AG04450 (cell line): ENCODE measurements around the gene DIP2C. TPM values are rescaled to one million over a fixed set of nuclear protein-coding genes. Genes with fewer than 3 reads are reported as not detected.

Source experiments
- CTCF ChIA-PET: fragments of 300-600, 350-600 bp; formaldehyde crosslinking; extraction: SDS; loops from one replicate; lab custom pipeline; 2022; ENCODE audit warnings: antibody characterized with exemption, inconsistent platforms; lab: Charles Lee
- POLR2A ChIA-PET: fragments of 350-600 bp; formaldehyde crosslinking; extraction: SDS; loops from one replicate; lab custom pipeline; 2021; ENCODE audit warnings: antibody characterized with exemption, inconsistent platforms; lab: Yijun Ruan, JAX
- DNase-seq: peaks from one replicate; pipeline ENCODE4 v3.0.0-alpha.2; 2011; ENCODE audit warnings: low read depth, low spot score
- H3K27ac ChIP-seq: one replicate; pipeline ENCODE4 v1.5.1; 2012; ENCODE audit warnings: low read depth, low read length, control low read depth
- H3K27me3 ChIP-seq: one replicate; pipeline ENCODE4 v1.6.0; 2012; ENCODE audit warnings: low read length; ENCODE audit not compliant: control insufficient read depth, insufficient read depth
- H3K4me3 ChIP-seq: 2 replicates; pipeline ENCODE4 v1.5.1; 2011; ENCODE audit warnings: mild to moderate bottlenecking, low read depth, low read length, control low read depth
- H3K9me3 ChIP-seq: 2 replicates; pipeline ENCODE4 v1.5.1; 2012; ENCODE audit warnings: low read length; ENCODE audit not compliant: control insufficient read depth, insufficient read depth
- polyA plus RNA-seq: library from polyadenylated mRNA; depleted of rRNA; stranded (reverse); fragments of >200 nt; gene quantifications from 2 replicates; pipeline ENCODE4 v1.2.3, GENCODE V29; 2011
- TF ChIP-seq, protein P1 (sequence below): IDR thresholded peaks from 2 replicates; pipeline ENCODE4 v1.5.1; 2011; ENCODE audit warnings: low read depth, low read length, control low read depth, inconsistent platforms

Gene DIP2C
- polyA plus RNA-seq, 1 experiment = 9.6 TPM

DNA sequence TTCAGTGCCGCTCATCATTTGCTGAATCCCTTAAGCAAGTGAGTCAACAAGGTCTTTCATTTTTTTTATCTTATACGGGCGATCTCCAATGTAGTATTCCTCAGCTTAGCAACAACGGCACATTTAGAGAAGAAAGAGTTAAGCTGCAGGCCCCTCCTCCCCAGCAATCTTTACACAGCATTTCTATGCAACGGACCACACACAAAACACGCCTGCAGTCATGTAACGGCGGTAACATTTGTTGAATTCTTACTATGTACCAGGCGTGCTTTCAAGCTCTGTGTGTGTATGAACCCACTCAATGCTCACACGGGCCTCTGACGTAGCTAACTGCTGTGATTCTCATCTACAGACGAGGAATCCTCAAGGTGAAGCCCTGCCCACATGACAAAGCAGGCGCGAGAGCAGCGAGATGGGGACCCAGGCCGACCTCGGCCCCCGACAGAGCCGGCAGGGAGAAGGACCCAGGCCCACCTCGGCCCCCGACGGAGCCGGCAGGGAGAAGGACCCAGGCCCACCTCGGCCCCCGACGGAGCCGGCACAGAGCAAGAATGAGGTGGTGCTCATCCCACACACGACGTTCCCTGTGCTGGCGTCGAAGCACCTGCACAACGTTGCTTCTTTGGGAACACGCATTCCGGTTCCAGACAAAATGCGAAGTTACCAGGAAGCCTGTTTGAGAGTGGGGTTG lies 313.5 kb downstream of the DIP2C start:
- DNase-seq = no peak
- ChIA-PET CTCF (no interaction called here), POLR2A (no interaction called here)
- Histone ChIP-seq H3K4me3 (no peak overlapping the region), H3K27me3 (no peaks in the 10 kb centered on the region), H3K27ac (no peak overlapping the region), H3K9me3 (peaks cover 4% of the 10 kb centered on the region; the same call in 1 of the 2 replicates)
- TF ChIP-seq, protein P1, sequence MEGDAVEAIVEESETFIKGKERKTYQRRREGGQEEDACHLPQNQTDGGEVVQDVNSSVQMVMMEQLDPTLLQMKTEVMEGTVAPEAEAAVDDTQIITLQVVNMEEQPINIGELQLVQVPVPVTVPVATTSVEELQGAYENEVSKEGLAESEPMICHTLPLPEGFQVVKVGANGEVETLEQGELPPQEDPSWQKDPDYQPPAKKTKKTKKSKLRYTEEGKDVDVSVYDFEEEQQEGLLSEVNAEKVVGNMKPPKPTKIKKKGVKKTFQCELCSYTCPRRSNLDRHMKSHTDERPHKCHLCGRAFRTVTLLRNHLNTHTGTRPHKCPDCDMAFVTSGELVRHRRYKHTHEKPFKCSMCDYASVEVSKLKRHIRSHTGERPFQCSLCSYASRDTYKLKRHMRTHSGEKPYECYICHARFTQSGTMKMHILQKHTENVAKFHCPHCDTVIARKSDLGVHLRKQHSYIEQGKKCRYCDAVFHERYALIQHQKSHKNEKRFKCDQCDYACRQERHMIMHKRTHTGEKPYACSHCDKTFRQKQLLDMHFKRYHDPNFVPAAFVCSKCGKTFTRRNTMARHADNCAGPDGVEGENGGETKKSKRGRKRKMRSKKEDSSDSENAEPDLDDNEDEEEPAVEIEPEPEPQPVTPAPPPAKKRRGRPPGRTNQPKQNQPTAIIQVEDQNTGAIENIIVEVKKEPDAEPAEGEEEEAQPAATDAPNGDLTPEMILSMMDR = no peak

DNA sequence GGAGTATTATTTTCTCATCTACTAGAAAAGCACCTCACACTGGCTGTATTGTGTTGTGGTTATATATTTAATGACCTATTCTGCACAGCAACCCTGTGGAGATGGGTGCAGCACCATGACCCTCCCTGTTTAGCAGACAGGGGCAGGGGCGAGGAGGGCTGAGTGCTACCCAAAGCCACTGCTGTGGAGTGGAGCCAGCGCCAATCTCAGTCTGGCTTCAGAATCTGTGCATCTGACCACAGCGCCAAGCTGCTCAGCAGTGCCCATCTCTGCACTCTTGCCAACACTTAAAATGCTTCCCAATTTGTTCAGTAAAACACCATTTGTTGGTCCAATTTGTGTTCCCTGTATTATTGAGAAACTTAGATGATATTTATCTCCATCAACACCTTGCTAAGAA lies 315.1 kb downstream of the DIP2C start:
- no peak for DNase-seq
- ChIA-PET POLR2A (no interaction called here), CTCF (no interaction called here)
- Histone ChIP-seq H3K4me3 (no peak overlapping the region), H3K27me3 (no peaks in the 10 kb centered on the region), H3K27ac (no peak overlapping the region), H3K9me3 (peaks cover 4% of the 10 kb centered on the region; the same call in 1 of the 2 replicates)
- TF ChIP-seq, protein P1 = no peak

DNA sequence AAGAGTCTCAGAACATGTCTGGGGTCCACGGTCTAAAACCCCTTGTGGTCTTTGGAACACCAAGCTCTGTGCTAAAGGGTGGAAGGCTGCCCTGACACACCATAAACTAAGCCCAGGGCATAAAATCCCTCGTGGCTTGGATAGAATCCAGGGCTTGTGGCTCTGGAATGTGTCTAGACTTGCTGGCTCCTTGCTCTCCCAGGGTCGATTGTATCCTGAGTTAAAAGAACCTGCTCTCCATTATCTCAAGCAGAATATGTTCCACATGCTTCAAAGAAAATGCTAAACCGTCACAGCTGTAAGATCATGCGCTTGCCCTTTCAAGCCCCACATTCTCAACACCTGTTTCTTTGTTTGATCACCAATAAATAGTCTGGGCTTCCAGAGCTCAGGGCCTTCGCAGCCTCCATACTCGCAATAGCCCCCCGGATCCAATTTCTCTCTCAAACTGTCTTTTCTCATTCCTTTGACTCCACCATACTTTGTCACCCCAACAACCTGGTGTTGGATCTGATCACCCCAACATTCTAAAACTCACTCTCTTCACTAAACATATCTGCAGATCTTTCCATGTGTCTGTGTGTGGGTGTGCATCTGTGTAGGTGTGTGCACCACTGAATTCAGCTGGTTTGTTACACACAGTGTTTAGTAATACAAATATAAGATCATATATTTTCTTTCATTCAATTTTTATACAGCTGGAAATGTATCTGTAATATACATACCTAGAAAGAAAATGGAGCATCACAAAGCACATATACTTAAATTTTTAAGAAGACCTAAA lies 315.8 kb downstream of the DIP2C start:
- Histone ChIP-seq H3K9me3 (peaks cover 4% of the 10 kb centered on the region; the same call in 1 of the 2 replicates), H3K27me3 (no peaks in the 10 kb centered on the region), H3K4me3 (no peak overlapping the region), H3K27ac (peak overlapping the region; percentile 31)
- CTCF ChIA-PET = no interaction called here
- POLR2A ChIA-PET = interaction anchor here (0.9 kb wide), 1 partner anchor 44 kb away, joined by 3 read pairs; no protein-coding TSS in a partner anchor
- DNase-seq = peak; percentile 16
- TF ChIP-seq, protein P1 = no peak

DNA sequence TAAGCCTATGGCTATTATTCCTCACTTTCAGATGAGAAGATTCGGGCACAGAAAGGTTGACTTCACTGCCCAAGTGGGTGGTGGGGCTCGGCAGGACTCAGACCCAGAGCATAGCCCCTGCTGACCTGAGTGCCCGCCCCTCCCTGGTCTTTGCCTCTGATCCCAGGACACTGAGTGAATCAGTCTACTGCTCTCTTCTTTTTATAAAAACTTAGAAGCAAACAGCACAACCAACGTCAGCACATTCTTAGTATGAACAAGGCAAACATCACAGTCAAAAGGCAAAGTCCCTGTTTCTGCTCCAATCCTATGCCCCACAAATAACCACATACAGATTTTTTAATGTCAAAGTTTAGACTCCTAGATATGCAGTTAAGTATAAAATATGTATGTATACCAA lies 316.5 kb downstream of the DIP2C start:
- H3K27ac ChIP-seq = no peak overlapping the region

More for the DNA sequence above, 316.5 kb downstream of the DIP2C start:
- ChIA-PET POLR2A (interaction anchor here (0.9 kb wide), 1 partner anchor 44 kb away, joined by 3 read pairs; no protein-coding TSS in a partner anchor), CTCF (no interaction called here)
- H3K27me3 ChIP-seq = no peaks in the 10 kb centered on the region
- DNase-seq = no peak
- no peak overlapping the region for H3K4me3 ChIP-seq
- H3K9me3 ChIP-seq = peaks cover 4% of the 10 kb centered on the region; the same call in 1 of the 2 replicates
- TF ChIP-seq, protein P1 = no peak
